NCI-H128 (cell line): Measurements from ENCODE around the gene AFF3.
"Not testable (repeated sequence)": the region's sequence is repeated elsewhere in the genome, so short reads cannot be mapped to it uniquely, and the experiment has no call there.

Experiments
- DNase-seq: peaks from one replicate; lab custom pipeline; 2025; ENCODE audit not compliant: unreplicated experiment; lab: John Stamatoyannopoulos, UW

Gene AFF3

GRCh38 chr2:100108648-100109020 lies 33.8 kb downstream of the AFF3 start:
- not testable (repeated sequence) for DNase-seq

- no peak for DNase-seq
Observed at GRCh38 chr2:100107906-100108647, 34.3 kb downstream of the AFF3 start.

GRCh38 chr2:100107440-100107839 lies 35.0 kb downstream of the AFF3 start:
- DNase-seq, result no peak

GRCh38 chr2:100106460-100106859 lies 35.9 kb downstream of the AFF3 start:
- DNase-seq, result no peak

- no peak for DNase-seq
Observed at GRCh38 chr2:100105678-100106054, 36.7 kb downstream of the AFF3 start.

GRCh38 chr2:100104718-100105677 lies 37.4 kb downstream of the AFF3 start:
- DNase-seq, result no peak

- DNase-seq, result not testable (repeated sequence)
Observed at GRCh38 chr2:100104265-100104664, 38.1 kb downstream of the AFF3 start.

GRCh38 chr2:100103527-100104252 lies 38.7 kb downstream of the AFF3 start:
- DNase-seq, result not testable (repeated sequence)

- DNase-seq, result not testable (repeated sequence)
Observed at GRCh38 chr2:100102466-100103180, 39.8 kb downstream of the AFF3 start.

- DNase-seq, result not testable (repeated sequence)
Observed at GRCh38 chr2:100098855-100099254, 43.5 kb downstream of the AFF3 start.

- not testable (repeated sequence) for DNase-seq
Observed at GRCh38 chr2:100097611-100098294, 44.6 kb downstream of the AFF3 start.

GRCh38 chr2:100095845-100096244 lies 46.5 kb downstream of the AFF3 start:
- not testable (repeated sequence) for DNase-seq

GRCh38 chr2:100091807-100092206 lies 50.6 kb downstream of the AFF3 start:
- not testable (repeated sequence) for DNase-seq

- not testable (repeated sequence) for DNase-seq
Observed at GRCh38 chr2:100085744-100086143, 56.6 kb downstream of the AFF3 start.

- not testable (repeated sequence) for DNase-seq
Observed at GRCh38 chr2:100083421-100084216, 58.8 kb downstream of the AFF3 start.

- DNase-seq, result not testable (repeated sequence)
Observed at GRCh38 chr2:100082302-100082978, 60.0 kb downstream of the AFF3 start.

- no peak for DNase-seq
Observed at GRCh38 chr2:100077935-100078334, 64.5 kb downstream of the AFF3 start.

- no peak for DNase-seq
Observed at GRCh38 chr2:100077456-100077855, 64.9 kb downstream of the AFF3 start.

- DNase-seq, result no peak
Observed at GRCh38 chr2:100075532-100075931, 66.9 kb downstream of the AFF3 start.
